SK-N-SH treated with all-trans-retinoic acid at 6 μM for 48 hours (cell line): ENCODE results near the gene DNAL4.

Source experiments
- ARNTL ChIP-seq: fragments of 450-650 bp; formaldehyde crosslinking; IDR thresholded peaks from 2 replicates; pipeline ENCODE4 v1.5.0; 2020; ENCODE audit warnings: low read depth, mild to moderate bottlenecking, moderate library complexity, borderline replicate concordance
- GLIS3 ChIP-seq: fragments of 250-450 bp; sonication (Bioruptor Pico); IDR thresholded peaks from 2 replicates; pipeline ENCODE4 v1.5.0; 2020; ENCODE audit warnings: mild to moderate bottlenecking, moderate library complexity
- ISL1 ChIP-seq: fragments of 250-450 bp; sonication (Bioruptor Pico); IDR thresholded peaks from 2 replicates; pipeline ENCODE4 v2.1.2; 2022; ENCODE audit warnings: mild to moderate bottlenecking, moderate library complexity
- ZC3H10 ChIP-seq: fragments of 250-450 bp; sonication (Bioruptor Pico); IDR thresholded peaks from 2 replicates; pipeline ENCODE4 v1.5.1; 2021; ENCODE audit warnings: mild to moderate bottlenecking, moderate library complexity
- ZFP3 ChIP-seq: fragments of 250-450 bp; sonication (Bioruptor Pico); IDR thresholded peaks from 2 replicates; pipeline ENCODE4 v1.5.0; 2020; ENCODE audit warnings: mild to moderate bottlenecking, moderate library complexity
- ZFP30 ChIP-seq: fragments of 450-650 bp; formaldehyde crosslinking; IDR thresholded peaks from 2 replicates; pipeline ENCODE4 v1.5.0; 2022; ENCODE audit warnings: mild to moderate bottlenecking, moderate library complexity
- ZNF70 ChIP-seq: fragments of 450-650 bp; formaldehyde crosslinking; IDR thresholded peaks from 2 replicates; pipeline ENCODE4 v1.5.0; 2020; ENCODE audit warnings: mild to moderate bottlenecking, moderate library complexity
- ZNF8 ChIP-seq: fragments of 450-650 bp; formaldehyde crosslinking; IDR thresholded peaks from 2 replicates; pipeline ENCODE4 v1.5.0; 2020; ENCODE audit warnings: mild to moderate bottlenecking, moderate library complexity
- TF ChIP-seq, protein P1 (sequence below): fragments of 250-450 bp; sonication (Bioruptor Pico); IDR thresholded peaks from 2 replicates; pipeline ENCODE4 v1.8.0; 2020; ENCODE audit warnings: mild to moderate bottlenecking, moderate library complexity, borderline replicate concordance
- TF ChIP-seq, protein P2 (sequence below): fragments of 250-450 bp; sonication (Bioruptor Pico); IDR thresholded peaks from 2 replicates; pipeline ENCODE4 v1.8.0; 2021; ENCODE audit warnings: low read depth, mild to moderate bottlenecking, moderate library complexity, borderline replicate concordance

DNA sequence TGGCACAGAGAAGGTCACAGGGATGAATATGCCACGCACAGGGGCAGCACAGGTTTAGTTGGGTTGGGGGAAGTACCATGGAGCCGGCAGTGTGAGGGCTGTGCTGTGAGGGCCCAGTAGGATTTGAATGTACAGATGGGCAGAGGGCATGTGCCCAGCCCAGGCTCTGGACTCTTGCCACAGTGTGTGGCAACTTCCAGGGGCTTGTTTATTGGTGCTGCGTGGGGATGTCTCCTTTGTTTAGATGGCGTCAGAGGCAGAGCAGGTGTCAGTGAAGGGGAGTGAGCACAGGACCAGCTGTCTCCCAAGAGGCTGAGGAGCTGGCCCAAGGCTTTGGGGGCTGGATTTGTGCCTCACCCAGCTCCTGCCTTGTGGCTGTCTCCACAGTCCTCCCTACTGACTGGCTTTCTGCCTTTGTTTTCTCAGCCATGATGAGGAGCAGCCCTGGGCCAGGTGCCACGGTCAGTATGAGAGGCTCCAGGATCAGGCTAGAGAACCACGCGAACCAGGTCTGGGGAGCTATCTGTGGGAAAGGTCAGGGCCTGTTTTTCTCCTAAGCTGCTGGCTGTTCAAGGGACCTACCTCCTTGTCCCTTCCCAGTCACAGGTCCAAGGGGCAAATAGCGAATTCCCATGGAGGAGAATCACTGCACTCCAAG lies 60.1 kb downstream of the DNAL4 start:
- TF ChIP-seq ARNTL (CRISPR knock-in tag), result no peak
- no peak for TF ChIP-seq ZFP3 (CRISPR knock-in tag)
- TF ChIP-seq, protein P1, sequence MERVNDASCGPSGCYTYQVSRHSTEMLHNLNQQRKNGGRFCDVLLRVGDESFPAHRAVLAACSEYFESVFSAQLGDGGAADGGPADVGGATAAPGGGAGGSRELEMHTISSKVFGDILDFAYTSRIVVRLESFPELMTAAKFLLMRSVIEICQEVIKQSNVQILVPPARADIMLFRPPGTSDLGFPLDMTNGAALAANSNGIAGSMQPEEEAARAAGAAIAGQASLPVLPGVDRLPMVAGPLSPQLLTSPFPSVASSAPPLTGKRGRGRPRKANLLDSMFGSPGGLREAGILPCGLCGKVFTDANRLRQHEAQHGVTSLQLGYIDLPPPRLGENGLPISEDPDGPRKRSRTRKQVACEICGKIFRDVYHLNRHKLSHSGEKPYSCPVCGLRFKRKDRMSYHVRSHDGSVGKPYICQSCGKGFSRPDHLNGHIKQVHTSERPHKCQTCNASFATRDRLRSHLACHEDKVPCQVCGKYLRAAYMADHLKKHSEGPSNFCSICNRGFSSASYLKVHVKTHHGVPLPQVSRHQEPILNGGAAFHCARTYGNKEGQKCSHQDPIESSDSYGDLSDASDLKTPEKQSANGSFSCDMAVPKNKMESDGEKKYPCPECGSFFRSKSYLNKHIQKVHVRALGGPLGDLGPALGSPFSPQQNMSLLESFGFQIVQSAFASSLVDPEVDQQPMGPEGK (CRISPR knock-in tag), result no peak
- no peak for TF ChIP-seq ZFP30 (CRISPR knock-in tag)
- TF ChIP-seq, protein P2, sequence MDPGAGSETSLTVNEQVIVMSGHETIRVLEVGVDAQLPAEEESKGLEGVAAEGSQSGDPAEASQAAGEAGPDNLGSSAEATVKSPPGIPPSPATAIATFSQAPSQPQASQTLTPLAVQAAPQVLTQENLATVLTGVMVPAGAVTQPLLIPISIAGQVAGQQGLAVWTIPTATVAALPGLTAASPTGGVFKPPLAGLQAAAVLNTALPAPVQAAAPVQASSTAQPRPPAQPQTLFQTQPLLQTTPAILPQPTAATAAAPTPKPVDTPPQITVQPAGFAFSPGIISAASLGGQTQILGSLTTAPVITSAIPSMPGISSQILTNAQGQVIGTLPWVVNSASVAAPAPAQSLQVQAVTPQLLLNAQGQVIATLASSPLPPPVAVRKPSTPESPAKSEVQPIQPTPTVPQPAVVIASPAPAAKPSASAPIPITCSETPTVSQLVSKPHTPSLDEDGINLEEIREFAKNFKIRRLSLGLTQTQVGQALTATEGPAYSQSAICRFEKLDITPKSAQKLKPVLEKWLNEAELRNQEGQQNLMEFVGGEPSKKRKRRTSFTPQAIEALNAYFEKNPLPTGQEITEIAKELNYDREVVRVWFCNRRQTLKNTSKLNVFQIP (CRISPR knock-in tag), result no peak
- no peak for TF ChIP-seq ZNF70
- no peak for TF ChIP-seq ISL1 (CRISPR knock-in tag)
- no peak for TF ChIP-seq ZNF8 (CRISPR knock-in tag)
- TF ChIP-seq GLIS3, result no peak
- TF ChIP-seq ZC3H10 (CRISPR knock-in tag), result no peak
